Spinal cord (tissue), 10 donors: Measurements from ENCODE around the gene PFDN4. TPM values are rescaled to one million over a fixed set of nuclear protein-coding genes. Genes with fewer than 3 reads are reported as not detected.
A peak's percentile ranks its signal among the peaks of the same experiment; 100 is the strongest.

Experiments used
- DNase-seq, 6 donors: peaks; one replicate each; pipeline versions ENCODE4 v3.0.0 to v3.0.0-alpha.2; 2013 to 2015; ENCODE audit warnings: low spot score in 6 of 6, low read depth in 4 of 6
- H3K27ac ChIP-seq: one replicate; pipeline ENCODE4 v1.5.1; 2013; ENCODE audit warnings: low read depth, low read length, control low read depth
- H3K27me3 ChIP-seq: one replicate; pipeline ENCODE4 v1.6.1; 2013; ENCODE audit warnings: low read length; ENCODE audit not compliant: control insufficient read depth, insufficient read depth
- H3K36me3 ChIP-seq: one replicate; pipeline ENCODE4 v1.6.1; 2013; ENCODE audit warnings: low read length; ENCODE audit not compliant: control insufficient read depth, insufficient read depth
- H3K4me1 ChIP-seq: one replicate; pipeline ENCODE4 v1.6.1; 2013; ENCODE audit warnings: low read length; ENCODE audit not compliant: control insufficient read depth, insufficient read depth
- H3K4me3 ChIP-seq: one replicate; pipeline ENCODE4 v1.5.1; 2013; ENCODE audit warnings: low read depth, low read length, control low read depth
- H3K9me3 ChIP-seq: one replicate; pipeline ENCODE4 v1.6.1; 2013; ENCODE audit warnings: low read length; ENCODE audit not compliant: control insufficient read depth, insufficient read depth
- WGBS: methylation state at CpG from one replicate; pipeline ENCODE4 v1.1.5; 2013; ENCODE audit warnings: missing lambda C conversion rate; ENCODE audit not compliant: insufficient coverage; 5-methylcytosine and 5-hydroxymethylcytosine counted together
- polyA plus RNA-seq, 2 donors: library from polyadenylated mRNA; unstranded; fragments of 120-200 nt; gene quantifications; one replicate each; pipeline ENCODE4 v1.2.1, GENCODE V29; 2013; ENCODE audit not compliant: insufficient read length in 2 of 2
- total RNA-seq, 2 donors: library from RNA; depleted of rRNA in 1 of 2; stranded (reverse); fragments of 120-200 nt in 1 of 2; fragments of >200 nt in 1 of 2; gene quantifications; one replicate each; pipeline versions ENCODE4 v1.2.3 to v1.2.4, GENCODE V29; 2013 to 2014
- donor health status: healthy.

PFDN4 gene
- total and polyA plus RNA-seq, 4 donors, result 69.8 to 89.7 (median 80.8) TPM

DNA sequence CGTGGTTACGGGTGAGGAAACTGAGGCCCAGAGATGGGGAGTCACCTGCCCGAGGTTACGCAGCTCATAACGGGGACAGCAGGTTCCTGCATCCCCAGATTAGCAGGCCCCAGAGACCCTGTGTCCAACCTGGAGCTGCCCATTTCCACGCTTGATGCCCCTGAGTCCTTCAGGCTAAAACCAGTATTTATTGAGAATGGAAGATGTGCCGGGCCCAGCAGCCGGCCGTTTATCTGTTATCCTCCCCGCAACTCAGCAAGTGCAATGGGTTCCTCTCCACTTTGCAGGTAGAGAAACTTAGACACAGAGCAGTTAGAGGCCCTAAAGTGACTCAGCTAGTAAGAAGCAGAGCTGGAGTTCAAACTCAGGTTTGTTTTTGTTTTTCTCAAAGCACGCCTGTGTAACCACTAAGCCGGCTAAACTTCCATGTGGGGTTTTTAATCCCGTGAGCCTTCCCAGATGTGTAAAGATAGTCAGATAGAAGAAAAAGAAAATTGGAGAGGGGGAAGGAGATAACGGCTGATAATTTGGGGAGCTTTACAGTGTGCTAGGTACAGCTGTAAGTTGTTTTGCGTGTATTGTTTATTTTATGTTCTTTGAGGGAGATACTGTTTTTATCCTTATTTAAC, 775 bp downstream of the PFDN4 start:
- Histone ChIP-seq H3K9me3 (no peaks in the 10 kb centered on the region), H3K4me1 (peaks cover 6% of the 10 kb centered on the region), H3K27ac (peak overlapping the region; percentile 59), H3K4me3 (peak overlapping the region; percentile 76), H3K27me3 (no peaks in the 10 kb centered on the region), H3K36me3 (no peaks in the 10 kb centered on the region)
- DNase-seq, result peak in 1 of 6 donors; percentile 11
- WGBS, result 0% methylated on average over 12 of the region's 15 CpGs

DNA sequence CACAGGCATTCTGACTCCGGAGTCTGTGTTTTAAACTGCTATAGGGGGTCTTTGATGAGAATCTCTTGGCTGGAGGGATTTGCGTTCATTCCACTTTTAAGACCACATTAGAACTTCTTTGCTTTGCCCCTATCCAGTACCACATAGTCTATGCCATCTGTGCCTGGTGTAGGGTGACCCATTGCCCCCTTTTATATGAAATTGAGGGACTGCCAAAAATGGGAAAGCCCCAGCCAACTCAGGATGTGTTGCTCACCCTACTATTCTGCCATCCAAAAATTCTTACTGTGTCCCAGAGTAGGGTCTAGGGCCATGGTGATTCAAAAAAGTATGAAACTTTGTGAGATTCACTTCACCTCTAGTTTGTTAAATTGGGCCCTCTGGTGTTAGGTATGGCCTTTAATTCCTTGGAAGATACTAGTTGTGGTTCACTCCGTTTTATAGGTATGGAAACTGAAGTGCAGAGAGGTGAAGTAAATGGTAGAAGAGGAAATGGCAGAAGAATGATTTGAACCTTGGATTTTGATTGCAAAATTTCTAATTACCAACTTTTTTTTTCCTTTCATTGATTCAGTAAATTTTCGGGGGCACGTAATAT, 1.4 kb downstream of the PFDN4 start:
- DNase-seq, result no peak
- no CpG with 5 or more reads among the region's 5 CpGs for WGBS
- H3K27ac ChIP-seq, result no peak overlapping the region
- peak overlapping the region; percentile 76 for H3K4me3 ChIP-seq
- peaks cover 3% of the 10 kb centered on the region for H3K4me1 ChIP-seq
- H3K9me3 ChIP-seq, result no peaks in the 10 kb centered on the region
- H3K36me3 ChIP-seq, result no peaks in the 10 kb centered on the region
- no peaks in the 10 kb centered on the region for H3K27me3 ChIP-seq

DNA sequence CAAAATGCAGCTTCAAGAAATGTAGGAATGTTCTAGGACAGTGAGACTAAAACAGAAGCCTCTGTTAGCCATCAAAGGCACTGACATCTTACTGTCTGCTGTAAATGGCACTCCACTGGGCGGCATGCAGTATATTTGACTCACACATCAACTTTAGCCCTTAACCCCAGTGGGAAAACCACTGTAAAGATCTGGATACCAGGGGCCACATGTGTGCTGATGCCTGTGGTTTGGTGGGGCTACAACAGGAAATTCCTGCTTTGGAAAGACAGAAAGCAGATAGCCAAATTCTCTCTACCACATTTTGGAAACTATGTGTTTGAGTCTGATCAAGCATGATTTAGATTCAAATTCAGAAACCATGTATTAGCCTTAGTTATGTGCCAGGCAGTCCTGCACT, 4.3 kb downstream of the PFDN4 start:
- Histone ChIP-seq H3K9me3 (no peaks in the 10 kb centered on the region), H3K4me3 (no peak overlapping the region), H3K4me1 (peaks cover 3% of the 10 kb centered on the region), H3K36me3 (peaks cover 5% of the 10 kb centered on the region), H3K27ac (no peak overlapping the region), H3K27me3 (no peaks in the 10 kb centered on the region)
- no CpG with 5 or more reads among the region's 1 CpG for WGBS
- DNase-seq, result no peak

DNA sequence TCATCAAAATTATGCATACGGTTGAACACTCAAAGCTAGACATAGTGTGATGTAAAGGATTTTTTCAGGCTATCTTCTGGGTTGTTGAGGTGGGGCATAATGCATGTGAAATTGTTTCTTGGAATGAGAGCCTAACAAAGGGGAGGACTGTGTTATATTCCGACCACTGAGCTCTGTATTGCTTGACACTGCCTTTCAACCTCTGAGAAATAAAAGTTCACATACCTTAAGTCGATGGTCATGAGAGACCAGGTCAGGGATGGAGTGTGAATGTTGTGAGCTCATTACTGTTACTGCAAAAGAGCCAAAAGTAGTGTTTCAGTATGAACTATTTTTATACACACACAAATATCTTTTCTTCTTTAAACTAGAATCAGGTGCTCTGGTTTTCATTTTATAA, 5.0 kb downstream of the PFDN4 start:
- peaks cover 7% of the 10 kb centered on the region for H3K36me3 ChIP-seq
- WGBS, result 100% methylated on average over 1 of the region's 3 CpGs
- H3K27ac ChIP-seq, result no peak overlapping the region
- no peaks in the 10 kb centered on the region for H3K27me3 ChIP-seq
- H3K9me3 ChIP-seq, result no peaks in the 10 kb centered on the region
- H3K4me3 ChIP-seq, result no peak overlapping the region
- H3K4me1 ChIP-seq, result peaks cover 3% of the 10 kb centered on the region
- no peak for DNase-seq

DNA sequence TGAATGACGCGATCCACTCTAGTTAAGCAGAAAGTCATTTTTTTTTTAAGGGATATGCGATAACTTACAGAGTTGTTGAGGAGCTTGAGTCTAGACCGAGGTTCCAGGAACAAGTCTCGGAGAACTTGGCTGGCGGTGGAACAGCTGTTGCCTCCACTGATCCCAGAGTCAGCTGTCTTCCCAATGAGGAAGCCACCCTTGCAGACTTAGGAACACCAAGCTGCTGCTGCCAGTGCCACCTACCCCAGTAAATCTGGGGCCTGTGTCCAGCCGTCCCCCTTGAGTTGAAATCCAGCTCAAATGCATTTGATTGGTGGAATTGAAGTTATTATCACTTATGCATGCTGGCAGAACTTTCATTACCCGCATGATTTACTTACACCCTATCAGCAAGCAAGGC, 6.7 kb downstream of the PFDN4 start:
- 90% methylated on average over 2 of the region's 8 CpGs for WGBS
- H3K27me3 ChIP-seq, result no peaks in the 10 kb centered on the region
- H3K27ac ChIP-seq, result no peak overlapping the region
- peaks cover 7% of the 10 kb centered on the region for H3K36me3 ChIP-seq
- H3K4me3 ChIP-seq, result no peak overlapping the region
- no peak for DNase-seq
- H3K4me1 ChIP-seq, result no peaks in the 10 kb centered on the region
- H3K9me3 ChIP-seq, result no peaks in the 10 kb centered on the region

DNA sequence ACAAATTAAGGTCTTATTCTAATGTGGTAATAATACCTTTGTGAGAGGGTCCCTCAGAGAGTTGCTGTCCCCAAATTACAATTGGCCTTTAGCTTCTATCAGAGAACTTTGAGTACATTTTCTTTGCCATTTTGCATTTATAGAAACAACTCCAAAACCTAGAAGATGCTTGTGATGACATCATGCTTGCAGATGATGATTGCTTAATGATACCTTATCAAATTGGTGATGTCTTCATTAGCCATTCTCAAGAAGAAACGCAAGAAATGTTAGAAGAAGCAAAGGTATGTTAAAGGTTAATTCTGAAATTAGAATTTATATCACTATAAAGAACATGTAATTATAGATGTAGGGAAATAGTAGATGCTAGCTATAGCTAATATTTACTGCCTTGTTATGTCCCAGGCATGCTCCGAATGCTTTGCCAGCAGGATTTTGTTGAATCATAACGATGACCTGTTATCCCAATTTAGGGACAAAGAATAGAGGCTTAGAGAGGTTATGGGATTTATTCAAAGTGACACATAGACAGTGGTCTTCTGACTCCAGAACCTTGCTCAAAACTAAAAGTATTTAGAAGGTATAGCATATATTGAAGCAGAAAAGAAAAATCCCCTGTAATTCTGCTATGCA, 7.4 kb downstream of the PFDN4 start:
- H3K4me1 ChIP-seq, result no peaks in the 10 kb centered on the region
- no peaks in the 10 kb centered on the region for H3K27me3 ChIP-seq
- 83% methylated on average over 1 of the region's 3 CpGs for WGBS
- H3K4me3 ChIP-seq, result no peak overlapping the region
- no peaks in the 10 kb centered on the region for H3K9me3 ChIP-seq
- H3K36me3 ChIP-seq, result peaks cover 7% of the 10 kb centered on the region
- no peak for DNase-seq
- H3K27ac ChIP-seq, result no peak overlapping the region

DNA sequence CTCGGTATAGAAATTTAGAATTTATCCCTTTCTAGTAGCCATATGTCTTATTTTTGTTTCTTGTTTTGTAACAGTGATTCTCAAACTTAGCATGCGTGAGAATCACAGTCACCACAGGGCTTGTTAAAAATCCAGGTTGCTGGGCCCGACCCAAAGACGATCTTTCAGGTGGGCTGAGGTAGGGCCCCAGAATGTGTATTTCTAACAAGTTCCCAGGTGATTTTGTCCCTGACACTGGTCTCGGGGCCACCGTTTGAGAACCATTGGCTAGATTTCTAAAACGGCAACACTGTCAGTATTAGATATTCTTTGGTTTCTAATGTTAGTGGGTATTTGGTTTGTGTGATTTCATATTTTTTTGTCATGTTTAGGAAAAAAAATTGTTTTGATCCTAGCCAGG, 9.9 kb downstream of the PFDN4 start:
- no peak overlapping the region for H3K4me3 ChIP-seq
- WGBS, result 90% methylated on average over 6 of the region's 7 CpGs
- H3K9me3 ChIP-seq, result no peaks in the 10 kb centered on the region
- no peak for DNase-seq
- H3K27me3 ChIP-seq, result no peaks in the 10 kb centered on the region
- H3K36me3 ChIP-seq, result peaks cover 9% of the 10 kb centered on the region
- no peak overlapping the region for H3K27ac ChIP-seq
- H3K4me1 ChIP-seq, result peaks cover 7% of the 10 kb centered on the region

DNA sequence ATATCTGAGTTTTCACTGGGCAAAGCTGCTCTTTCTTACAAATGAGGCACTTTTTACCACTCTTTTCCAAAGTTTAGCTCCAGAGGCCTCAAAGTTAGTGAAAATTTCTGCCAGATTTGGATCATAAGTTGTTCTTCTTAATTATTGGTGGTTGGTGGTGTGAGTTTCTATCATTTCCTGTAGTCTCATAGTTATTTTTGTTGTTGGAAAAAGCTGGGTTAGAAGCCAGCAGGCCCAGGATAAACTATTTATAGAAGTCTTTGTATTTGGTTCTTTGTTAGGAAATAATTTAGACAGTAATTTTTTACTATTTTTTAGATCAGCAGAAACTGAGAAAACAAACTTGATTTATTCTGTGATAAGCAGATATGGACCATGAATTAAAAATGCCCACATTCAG, 10.6 kb downstream of the PFDN4 start:
- Histone ChIP-seq H3K27ac (no peak overlapping the region), H3K36me3 (peaks cover 9% of the 10 kb centered on the region), H3K27me3 (no peaks in the 10 kb centered on the region), H3K4me1 (peaks cover 7% of the 10 kb centered on the region), H3K9me3 (no peaks in the 10 kb centered on the region), H3K4me3 (no peak overlapping the region)
- no peak for DNase-seq

DNA sequence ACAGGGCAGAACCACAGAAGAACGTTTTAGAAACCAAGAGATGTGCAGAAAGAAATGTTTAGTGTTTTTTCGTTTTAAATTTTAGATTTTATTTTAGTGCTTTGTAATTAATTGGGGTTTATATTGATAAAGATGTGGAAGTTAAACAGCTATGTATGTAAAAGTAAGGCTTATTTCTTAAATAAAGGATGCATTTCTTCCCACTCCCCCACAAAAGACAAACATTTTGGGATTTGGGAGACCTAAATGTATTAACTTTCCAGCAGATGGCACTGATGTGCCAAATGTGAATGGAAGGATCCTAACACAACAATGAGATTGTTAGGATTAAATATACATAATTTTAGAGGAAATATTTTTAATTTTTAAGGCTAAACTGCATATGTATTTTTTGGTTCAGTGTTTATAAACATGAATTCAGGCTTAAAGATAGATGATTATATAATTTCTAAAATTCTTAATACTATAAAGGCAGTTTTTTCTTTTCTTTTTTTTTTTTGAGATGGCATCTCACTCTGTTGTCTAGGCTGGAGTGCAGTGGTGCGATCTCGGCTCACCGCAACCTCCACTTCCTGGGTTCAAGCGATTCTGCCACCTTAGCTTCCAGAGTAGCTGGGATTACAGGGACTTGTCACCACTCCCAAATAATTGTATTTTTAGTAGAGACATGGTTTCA, 12.0 kb downstream of the PFDN4 start:
- H3K4me1 ChIP-seq, result peaks cover 7% of the 10 kb centered on the region
- peak in 3 of 6 donors; percentile 49 to 91 (median 86) for DNase-seq
- WGBS, result 57% methylated on average over 1 of the region's 6 CpGs

More for the DNA sequence above, 12.0 kb downstream of the PFDN4 start:
- no peak overlapping the region for H3K4me3 ChIP-seq
- H3K9me3 ChIP-seq, result no peaks in the 10 kb centered on the region
- no peak overlapping the region for H3K27ac ChIP-seq
- peaks cover 7% of the 10 kb centered on the region for H3K36me3 ChIP-seq
- H3K27me3 ChIP-seq, result no peaks in the 10 kb centered on the region
